NCI-H526 treated with DMSO at 0.1 percent for 48 hours (cell line): ENCODE measurements around the gene PTK7.

Experiments
- DNase-seq: peaks from one replicate; lab custom pipeline; 2025; lab: John Stamatoyannopoulos, UW

Gene PTK7

GRCh38 chr6:43205849-43206248, 129.7 kb downstream of the PTK7 start:
- no peak for DNase-seq

GRCh38 chr6:43207286-43207685, 131.2 kb downstream of the PTK7 start:
- no peak for DNase-seq
